Muscle of arm (tissue), 12 donors: ENCODE results near the gene STON1. TPM values are rescaled to one million over a fixed set of nuclear protein-coding genes. Genes with fewer than 3 reads are reported as not detected.
A peak's percentile ranks its signal among the peaks of the same experiment; 100 is the strongest.
"Not testable (repeated sequence)": the region's sequence is repeated elsewhere in the genome, so short reads cannot be mapped to it uniquely, and the experiment has no call there.

Source experiments
- DNase-seq: peaks from one replicate; pipeline ENCODE4 v3.0.0-alpha.2; 2013
- polyA plus RNA-seq, 12 donors: library from polyadenylated mRNA; unstranded; fragments of 120-200 nt; gene quantifications; one replicate each; pipeline ENCODE4 v1.2.1, GENCODE V29; 2013; ENCODE audit not compliant: insufficient read length in 12 of 12

The STON1 gene
- polyA plus RNA-seq, 12 donors: 8.8 to 37.1 (median 11.8) TPM; not detected in 1

DNA sequence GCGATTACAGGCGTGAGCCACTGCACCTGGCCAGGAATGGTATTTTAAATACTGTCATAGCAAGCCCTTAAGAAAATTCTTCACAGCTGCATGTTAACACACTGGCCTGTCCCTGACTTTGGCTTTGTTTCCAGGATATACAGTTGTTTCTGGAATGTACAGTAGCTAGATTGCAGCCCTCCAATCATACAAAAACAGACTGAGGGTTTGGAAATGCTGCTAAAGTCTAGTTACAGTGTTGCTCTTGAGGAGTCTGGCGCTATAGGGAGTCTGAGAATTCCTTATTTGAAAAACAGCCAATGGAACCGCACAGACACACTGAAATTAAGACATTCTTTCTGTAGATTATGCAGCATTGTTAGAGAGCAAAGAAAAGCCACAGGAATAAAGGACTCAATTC lies 37.7 kb downstream of the STON1 start:
- peak; percentile 46 for DNase-seq

DNA sequence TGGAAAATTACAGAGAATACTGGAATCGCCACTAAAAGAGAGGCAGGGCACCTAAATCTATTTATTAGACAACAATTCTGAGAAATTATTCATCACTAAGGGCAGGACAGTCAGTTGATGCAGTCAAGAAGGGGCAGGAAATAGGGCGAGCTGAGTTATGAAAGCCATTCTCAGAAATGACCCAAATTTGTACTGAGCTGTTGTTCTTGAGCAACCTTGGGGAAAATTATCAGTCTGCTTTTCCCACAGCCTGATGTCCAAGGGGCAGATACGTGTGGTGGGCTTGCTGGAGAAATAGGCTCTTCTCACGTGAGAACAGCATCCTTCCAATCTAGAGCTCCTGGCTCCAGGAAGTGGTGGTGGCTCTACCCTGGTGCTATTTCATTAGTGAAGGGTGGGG lies 38.6 kb downstream of the STON1 start:
- DNase-seq: no peak

DNA sequence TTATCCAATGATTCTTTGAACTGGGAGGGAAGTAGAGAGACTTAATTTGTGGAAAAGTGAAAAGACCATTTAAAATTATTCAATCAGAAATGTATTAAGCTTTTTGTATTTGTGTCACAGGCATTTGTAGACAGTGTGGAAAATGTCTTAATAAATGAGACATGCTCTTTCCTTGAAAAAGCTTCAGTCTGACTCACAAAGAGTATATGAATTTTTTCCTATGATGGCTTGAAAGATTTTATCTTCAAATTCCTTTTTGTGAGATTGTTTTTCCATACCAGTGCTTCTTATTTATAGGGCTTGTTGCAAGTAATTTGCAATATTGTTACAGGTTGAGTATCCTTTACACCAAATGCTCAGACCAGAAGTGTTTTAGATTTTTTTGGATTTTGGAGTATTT lies 39.5 kb downstream of the STON1 start:
- no peak for DNase-seq

DNA sequence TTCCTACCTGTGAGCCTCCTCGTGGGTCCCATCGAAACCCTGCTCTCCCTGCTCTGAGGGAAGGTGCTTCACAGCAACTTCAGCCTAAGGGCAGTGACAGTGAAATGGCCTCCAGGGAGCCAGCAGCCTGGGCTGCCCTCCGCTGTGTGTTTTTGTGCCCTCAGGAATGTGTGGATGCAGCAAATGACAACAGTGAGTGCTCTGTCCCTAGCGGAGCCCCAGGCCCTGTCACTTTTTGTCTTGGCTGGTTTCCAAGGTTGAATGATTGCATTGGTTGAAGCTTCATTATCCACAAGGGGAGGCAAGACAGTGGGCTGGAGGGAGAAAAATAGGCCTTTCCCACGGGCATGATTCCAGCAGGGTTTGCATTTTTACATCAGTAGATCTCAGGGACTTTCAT lies 42.9 kb downstream of the STON1 start:
- DNase-seq: no peak

DNA sequence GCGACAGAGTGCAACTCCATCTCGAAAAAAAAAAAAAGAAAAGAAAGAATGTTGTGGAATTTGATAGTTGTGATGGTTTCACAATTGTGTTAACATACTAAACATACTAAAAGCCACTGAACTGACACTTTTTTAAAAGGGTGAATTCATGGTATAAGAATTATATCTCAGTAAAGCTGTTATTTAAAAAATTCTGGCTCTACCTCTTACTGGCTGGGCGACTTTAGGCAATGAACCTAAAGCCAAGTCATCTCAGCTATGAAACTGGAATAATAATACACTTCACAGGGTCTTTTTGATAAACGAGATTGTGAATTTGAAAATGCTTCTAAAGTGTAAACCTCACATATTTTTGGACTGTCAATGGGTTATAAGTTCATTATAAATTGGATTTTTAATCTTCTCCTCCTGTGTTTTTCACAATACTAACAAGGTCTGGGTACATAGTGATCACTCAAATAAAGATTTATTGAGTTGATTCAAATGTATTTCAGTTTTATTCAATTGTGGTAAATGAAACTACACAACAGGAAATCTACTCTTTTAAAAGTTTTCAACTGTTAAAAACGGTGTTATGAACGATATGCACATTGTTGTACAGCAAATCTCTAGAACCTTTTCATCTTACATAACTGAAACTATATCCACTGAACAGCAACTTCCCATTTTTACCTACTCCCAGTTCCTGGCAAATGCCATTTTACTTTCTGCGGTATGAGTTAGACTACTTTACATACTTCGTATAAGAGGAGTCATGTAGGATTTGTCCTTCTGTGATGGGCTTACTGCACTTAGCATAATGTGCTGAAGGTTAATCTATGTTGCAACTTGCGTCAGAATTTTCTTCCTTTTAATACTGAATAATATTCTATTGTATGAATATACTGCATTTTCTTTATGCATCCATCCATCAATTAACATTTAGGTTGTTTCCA lies 44.7 kb downstream of the STON1 start:
- DNase-seq: no peak

DNA sequence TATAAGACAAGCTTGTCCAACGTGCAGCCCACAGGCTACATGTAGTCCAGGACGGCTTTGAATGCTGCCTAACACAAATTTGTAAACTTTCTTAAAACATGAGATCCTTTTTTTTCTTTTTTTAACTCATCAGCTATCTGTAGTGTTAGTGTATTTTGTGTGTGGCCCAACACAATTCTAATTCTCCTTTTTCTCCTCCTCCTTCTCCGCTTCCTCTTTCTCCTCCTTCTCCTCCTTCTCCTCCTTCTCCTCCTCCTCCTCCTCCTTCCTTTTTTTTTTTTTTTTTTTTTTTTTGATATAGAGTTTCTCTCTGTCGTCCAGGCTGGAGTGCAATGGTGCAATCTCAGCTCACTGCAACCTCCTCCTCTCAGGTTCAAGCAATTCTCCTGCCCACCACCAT lies 48.4 kb downstream of the STON1 start:
- DNase-seq: no peak

DNA sequence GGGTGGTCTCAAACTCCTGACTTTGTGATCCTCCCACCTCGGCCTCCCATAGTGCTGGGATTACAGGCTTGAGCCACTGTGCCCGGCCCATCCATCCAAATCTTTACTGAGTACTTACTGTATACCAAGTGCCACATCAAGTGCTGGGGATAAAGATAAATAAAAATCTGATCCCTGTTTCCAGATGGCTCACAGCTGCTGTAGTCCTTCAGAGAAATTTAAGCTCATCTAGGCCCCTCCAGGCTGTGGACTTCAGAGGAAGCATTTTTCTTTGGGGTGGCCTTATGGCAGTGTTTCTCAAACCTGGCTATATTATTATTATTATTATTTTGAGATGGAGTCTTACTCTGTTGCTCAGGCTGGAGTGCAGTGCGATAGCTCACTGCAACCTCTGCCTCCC lies 54.0 kb downstream of the STON1 start:
- DNase-seq: no peak

DNA sequence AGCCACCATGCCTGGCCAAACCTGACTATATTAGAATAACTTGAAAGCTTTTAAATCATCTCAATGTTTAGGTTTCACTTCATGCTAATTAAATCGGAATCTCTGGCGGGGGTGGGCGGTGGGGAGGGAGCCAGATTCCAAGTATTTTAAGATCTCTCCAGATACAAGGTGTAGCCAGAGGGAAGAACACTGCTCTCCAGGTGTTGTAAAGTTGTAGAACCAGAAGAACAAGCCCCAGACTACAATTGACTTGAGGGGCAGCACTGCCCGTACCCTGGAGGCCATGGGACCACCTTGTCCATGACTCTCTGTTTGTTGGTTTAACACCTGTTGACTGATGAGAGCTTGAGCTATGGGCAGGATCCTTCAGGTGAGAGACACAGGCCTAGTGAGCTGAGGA lies 54.6 kb downstream of the STON1 start:
- DNase-seq: no peak

DNA sequence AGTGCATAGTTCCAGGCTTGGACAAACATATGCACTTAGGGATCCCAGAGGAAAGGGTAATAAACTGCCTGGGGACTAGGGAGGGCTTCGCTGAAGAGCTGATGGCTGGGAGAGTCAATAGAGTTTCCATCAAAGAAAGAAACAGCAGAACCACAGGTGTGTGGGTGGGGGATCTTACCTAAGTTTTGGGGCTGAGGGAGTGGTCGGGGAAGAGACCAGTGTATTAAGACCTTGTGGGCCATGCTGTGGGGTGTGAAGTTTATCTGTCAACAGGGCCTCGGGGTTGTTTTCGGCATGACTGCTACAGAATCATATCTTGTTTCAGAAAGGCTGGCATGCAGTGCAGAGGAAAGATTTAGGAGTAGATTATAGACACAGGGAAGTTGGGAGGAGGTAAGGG lies 56.5 kb downstream of the STON1 start:
- no peak for DNase-seq

DNA sequence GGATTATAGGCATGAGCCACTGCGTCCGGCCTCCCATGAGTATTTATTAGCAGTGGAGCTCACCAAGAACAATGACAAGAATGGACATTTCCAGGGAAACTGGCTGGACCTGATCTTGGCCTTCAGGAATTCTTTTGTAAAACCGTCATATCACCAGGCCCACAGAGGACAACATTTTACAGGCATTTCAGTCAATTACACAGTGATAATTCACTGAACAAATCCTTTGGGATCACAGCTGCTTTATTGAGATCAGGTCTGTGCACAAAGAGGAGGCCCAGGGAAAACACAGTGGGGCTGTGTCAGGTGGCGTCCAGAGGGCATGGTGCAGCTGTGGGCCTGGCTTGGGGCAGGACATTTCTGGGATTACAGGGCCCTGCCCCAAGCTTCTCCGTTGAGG lies 57.6 kb downstream of the STON1 start:
- DNase-seq: no peak

DNA sequence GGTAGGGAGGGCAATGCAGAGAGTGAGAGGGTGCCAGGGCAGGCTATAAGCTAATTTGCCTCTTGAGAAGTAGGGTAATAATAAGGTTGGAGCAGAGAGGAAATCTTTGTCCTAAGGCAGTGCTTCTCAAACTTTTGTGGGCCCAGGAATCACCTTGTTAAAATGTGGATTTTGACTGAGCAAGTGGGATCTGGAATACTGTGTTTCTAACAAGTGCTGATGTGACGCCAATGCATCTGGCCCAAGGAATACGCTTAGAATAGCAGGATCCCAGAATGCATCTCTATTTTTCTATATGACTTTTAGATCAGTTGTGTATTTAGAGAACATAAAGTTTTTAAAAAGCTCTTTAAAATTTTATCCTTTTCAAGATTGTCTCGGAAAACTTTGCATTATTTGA lies 58.0 kb downstream of the STON1 start:
- no peak for DNase-seq

DNA sequence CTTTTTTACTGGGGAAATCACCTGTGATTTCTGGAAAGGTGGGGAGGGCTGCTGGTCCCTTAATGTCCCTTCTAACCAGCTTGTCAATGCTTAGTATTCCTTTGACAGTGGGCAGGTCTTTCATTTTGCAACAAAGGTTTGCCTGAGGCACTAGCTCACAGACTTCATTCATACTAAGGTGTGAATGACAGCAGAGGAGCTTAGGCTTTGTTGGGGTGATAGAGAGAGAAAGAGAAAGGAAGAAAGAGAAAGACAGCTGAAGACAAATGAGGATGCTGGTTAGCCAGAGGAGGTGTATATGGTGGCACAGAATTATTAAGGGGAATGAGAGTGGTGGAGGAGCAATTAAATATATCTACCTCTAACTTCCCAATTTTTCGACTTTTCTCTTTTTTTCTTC lies 58.8 kb downstream of the STON1 start:
- no peak for DNase-seq

DNA sequence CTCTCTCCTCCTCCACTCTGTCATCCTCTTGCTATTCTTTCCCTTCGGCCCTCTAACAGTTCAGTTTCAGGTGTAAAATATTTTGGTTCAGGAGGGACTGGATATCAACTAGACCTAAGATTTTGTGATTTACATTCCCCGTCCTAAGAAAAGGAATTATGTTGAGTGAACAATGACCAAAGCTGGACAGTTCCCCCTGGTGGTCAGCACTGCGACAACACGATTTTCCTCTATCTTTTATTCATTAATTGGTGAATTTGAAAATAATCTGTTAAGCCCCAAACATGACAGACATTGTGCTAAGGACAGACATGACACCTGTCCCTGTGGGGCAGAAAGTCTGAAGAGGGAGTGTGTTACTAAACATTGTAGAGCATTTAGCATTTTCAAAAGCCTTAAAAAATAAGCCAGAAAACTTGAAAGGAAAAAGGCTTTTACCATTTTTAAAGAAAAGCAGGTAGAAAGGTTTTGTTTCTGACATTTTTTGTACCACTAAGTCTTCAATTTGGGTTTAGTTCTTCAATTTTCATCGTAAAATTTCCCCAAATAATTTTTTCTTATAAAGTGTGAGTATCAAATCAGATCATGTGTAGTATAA lies 59.3 kb downstream of the STON1 start:
- peak; percentile 60 for DNase-seq

DNA sequence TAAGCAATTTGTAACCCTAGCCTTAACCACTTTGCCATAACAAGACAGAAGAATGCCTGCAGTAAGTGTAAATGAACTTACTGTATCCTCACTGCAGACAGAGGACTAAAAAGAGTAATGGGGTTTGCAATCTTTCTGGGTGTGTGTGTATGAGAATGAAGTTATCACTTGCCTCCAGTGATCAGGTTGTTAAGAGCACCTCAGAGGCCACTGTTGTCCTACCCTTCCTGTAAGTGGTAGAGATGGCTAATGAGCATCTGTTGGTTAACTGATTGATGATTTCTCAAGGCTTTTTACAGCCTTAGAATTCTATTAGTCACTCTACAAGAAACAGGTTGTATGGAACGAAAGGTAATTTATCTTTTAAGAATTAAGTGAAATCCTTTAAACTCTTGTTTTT lies 60.1 kb downstream of the STON1 start:
- DNase-seq: no peak

DNA sequence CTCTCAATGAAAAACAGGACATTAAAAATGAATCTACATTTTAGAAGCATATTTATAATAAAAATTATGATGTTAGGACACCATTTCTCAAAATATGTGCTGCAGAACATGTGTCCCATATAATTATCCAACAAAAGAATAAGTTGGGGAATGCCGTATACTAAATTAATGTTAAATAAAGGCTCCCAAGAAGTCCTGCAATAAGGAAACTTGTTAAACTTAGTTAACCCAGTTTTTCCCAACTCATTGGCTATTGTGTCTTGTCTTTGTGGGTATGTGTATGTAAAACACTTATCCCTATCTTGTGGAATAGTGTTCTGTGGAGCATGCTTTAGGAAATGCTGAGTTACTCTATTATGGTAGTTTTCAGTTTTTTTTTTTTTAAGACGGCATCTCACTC lies 62.1 kb downstream of the STON1 start:
- DNase-seq: no peak

DNA sequence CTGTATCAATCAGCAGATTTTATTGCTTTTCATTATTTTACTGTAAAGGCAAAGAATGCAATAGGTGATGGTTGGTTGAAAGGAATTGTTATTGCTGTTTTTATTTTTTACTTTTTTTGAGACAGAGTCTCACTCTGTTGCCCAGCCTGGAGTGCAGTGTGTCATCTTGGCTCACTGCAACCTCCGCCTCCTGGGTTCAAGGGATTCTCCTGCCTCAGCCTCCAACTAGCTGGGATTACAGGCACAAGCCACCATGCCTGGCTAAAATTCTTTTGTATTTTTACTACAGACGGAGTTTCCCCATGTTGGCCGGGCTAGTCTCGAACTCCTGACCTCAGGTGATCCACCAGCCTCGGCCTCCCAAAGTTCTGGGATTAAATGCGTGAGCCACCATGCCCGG lies 66.8 kb downstream of the STON1 start:
- not testable (repeated sequence) for DNase-seq

DNA sequence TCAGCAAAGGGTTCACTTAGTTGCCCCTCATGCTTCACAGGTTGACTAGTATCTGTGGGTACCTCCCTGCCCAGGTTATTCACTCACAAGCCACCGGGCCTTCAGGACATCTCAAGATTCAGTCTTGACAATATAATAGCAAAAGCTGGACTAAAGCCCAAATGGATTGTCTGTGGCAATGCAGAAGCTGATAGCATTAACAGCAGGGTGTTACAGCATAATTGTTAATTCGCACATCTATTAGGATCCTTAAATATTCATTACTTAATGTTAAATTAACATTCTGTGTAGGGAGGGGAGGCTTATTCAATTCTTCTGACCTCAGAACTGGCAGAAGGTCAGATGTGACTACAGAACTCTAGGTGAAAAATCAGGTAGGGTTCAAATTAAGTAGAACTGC lies 67.5 kb downstream of the STON1 start:
- no peak for DNase-seq

DNA sequence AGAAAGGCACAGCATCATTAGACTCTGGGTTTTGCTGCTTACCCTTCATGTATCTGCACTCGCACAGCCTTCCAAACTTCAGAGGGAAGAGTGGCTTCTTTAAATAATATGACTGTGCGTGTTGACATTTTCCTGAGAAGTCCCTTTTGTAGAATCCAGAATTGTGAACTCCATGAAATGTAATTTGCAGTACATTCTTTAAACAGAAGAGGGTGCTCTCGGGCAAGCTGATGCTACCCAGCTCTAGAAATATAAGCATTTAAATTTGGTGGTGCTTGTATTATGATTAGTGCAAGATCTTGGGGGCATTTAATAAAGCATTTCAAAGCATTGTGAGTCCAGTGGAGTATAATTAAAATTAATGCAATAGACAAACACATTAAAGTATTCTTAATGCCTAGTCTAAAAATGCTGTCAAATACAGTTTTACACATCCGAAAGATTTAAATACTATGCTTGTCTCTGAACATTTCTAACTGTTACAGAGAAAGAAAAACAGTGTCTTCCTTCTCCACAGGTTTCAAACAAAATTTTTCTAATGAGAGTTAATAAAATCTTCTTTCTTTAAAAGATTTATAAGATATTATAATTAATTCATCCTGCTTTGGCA lies 70.4 kb downstream of the STON1 start:
- peak; percentile 53 for DNase-seq

DNA sequence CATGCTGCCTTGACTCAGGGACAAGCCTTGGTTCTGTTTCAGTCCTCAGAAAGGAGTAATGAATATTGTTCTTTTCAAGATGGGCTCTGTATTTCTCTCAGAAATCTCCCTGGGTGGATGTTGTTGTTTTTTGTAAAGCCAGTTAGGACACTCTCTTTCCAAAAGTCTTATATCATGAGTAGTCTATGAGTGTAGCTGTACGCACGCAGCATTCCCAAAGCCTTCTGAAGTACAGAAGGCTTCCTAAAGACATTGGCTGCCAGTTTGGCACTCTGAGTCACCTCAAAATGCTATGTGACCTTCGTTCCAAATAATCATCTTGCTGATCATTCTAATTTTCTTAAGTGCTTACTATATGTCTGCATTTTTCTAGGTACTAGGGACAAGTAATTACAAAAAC lies 71.0 kb downstream of the STON1 start:
- no peak for DNase-seq

DNA sequence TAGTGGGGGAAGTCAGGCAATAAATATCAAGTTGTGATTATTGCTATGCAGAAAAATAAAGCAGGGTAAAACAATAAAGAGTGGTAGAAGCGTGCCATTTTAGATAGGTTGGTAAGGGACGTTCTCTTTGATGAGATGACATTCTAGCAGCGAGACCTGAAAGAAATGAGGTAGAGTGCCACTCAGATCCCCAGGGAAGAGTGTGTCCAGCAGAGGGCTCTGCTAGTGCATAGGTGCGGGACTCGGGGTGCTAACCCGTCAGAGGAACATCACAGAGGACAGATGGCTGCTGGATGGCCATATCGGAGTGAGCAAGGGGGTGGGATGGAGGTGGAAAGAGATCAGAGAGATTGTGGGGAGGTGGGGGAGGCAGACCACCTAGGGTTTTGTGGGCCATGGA lies 71.4 kb downstream of the STON1 start:
- no peak for DNase-seq

DNA sequence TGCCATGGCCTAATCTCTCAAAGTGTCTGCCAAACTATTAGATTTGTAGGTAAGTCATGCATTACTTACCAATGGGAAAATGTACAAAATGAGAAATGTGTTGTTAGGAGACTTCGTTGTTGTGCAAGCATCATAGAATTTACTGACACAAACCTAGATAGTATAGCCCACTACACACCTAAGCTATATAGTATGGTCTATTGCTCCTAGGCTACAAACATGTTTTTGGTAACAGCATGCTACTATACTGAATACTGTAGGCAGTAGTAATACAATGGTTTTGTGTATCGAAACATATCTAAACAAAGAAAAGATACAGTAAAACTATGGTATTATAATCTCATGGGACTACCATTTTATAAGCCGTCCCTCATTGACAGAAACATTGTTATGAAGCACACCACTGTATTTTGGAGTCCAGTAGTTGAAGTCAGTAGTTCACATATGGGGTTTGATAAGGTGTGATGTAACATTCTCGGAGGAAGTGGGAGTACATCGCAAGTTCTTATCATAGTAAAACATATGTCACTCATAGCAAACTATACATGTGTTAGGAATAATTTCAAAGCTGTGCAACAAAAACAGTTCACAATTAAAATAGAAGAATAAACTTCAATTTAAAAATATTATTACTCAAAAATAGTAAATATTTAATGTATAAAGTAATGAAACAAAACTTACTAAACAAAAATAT lies 75.7 kb downstream of the STON1 start:
- no peak for DNase-seq

DNA sequence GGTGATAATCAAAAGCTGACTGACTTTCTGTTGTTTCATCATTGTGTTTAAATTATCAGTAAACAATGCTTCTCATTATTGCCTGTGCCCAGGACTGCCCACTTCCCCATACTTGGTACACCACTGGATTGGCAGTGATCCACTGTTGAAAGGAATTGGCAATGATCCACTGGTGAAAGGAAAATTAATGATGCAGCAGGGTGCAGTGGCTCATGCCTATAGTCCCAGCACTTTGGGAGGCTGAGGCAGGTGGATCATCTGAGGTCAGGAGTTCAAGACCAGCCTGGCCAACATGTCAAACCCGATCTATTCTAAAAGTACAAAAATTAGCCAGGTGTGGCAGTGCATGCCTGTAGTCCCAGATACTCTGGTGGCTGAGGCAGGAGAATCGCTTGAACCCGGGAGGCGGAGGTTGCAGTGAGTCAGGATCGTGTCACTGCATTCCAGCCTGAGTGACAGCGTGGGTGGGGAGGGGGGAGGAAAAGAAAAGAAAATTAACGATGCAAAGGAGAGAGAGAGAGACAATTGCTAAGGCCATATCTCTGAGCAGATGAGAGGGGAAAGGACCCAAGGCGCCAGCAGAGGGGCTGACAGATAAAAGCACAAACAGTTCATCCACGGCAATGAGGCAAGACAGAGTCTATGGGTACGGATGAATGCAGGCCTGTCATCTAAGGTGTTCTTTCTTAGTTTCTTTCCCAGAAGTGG lies 77.5 kb downstream of the STON1 start:
- no peak for DNase-seq
